Endothelial cell of umbilical vein (primary cell): ENCODE results near the gene GMEB2.

Experiments
- CTCF ChIP-seq, 2 donors: IDR thresholded peaks; 1 replicate in 1 of 2; 2 replicates in 1 of 2; pipeline ENCODE4 v1.5.1; 2011; ENCODE audit warnings: low read length in 2 of 2, mild to moderate bottlenecking in 2 of 2, moderate library complexity in 2 of 2, control low read depth in 1 of 2, inconsistent platforms in 1 of 2, low read depth in 1 of 2; ENCODE audit not compliant: insufficient read depth in 1 of 2; ENCODE audit errors: extremely low read depth in 1 of 2
- POLR2AphosphoS5 ChIP-seq: IDR thresholded peaks from 2 replicates; pipeline ENCODE4 v1.6.1; 2012; ENCODE audit warnings: low read depth, mild to moderate bottlenecking, control low read depth, low read length, moderate library complexity; ENCODE audit not compliant: insufficient read depth

GRCh38 chr20:63546256-63546955 is 80.5 kb downstream of the GMEB2 start:
- TF ChIP-seq POLR2AphosphoS5, result no peak
- TF ChIP-seq CTCF (IDR thresholded peaks at IDR 0.05; ENCODE audit: extremely low read depth in 1 of 2, insufficient read depth in 1 of 2, low read depth in 1 of 2, low read length in 2 of 2), result no peak
